ENCODE measurements around the gene CRYGB.

Gene CRYGB

DNA sequence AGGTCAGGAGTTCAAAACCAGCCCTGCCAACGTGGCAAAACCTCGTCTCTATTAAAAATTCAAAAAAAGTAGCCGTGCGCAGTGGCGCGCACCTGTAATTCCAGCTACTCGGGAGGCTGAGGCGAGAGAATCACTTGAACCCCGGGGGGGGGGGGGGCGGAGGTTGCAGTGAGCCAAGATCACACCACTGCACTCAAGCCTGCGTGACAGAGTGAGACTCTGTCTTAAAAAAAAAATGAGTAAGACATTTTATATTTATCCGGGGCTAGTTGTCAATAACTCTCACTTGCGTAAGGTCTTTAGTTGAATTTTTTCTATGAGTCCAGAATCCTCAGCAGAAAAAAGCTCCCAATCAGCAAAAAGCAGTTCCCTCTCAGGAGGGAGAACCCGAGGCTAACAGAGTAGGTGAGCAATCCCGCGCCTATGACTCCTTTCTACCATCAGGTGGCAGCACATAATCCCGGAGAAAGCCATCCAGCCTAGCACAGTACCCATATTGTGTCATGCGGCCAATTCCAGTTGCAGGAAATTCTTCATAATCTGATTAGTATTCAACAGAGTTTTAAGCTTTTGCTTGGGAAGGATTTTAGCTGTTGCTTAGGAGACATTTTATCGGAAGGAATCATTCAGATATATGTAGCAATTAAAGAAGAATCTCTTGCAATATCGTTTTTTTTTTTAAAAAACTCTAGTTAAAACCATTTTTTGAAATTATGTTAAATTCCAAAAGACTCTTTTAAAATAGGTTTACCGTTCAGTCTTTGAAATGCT lies 29.3 kb upstream of the CRYGB start:
- no peak overlapping the region for H3K27ac ChIP-seq (ENCODE audit: low read length)
- H4K20me1 ChIP-seq (ENCODE audit: insufficient read depth, low read length), result no peaks in the 10 kb centered on the region
- H3K9ac ChIP-seq (ENCODE audit: low read length), result no peak overlapping the region
- peaks cover 11% of the 10 kb centered on the region for H3K4me1 ChIP-seq (ENCODE audit: low read length)
- peak overlapping the region; percentile 40 for H3K4me2 ChIP-seq (ENCODE audit: low read length)
- H3K4me3 ChIP-seq (ENCODE audit: low read length), result no peak overlapping the region
- TF ChIP-seq, protein P1, sequence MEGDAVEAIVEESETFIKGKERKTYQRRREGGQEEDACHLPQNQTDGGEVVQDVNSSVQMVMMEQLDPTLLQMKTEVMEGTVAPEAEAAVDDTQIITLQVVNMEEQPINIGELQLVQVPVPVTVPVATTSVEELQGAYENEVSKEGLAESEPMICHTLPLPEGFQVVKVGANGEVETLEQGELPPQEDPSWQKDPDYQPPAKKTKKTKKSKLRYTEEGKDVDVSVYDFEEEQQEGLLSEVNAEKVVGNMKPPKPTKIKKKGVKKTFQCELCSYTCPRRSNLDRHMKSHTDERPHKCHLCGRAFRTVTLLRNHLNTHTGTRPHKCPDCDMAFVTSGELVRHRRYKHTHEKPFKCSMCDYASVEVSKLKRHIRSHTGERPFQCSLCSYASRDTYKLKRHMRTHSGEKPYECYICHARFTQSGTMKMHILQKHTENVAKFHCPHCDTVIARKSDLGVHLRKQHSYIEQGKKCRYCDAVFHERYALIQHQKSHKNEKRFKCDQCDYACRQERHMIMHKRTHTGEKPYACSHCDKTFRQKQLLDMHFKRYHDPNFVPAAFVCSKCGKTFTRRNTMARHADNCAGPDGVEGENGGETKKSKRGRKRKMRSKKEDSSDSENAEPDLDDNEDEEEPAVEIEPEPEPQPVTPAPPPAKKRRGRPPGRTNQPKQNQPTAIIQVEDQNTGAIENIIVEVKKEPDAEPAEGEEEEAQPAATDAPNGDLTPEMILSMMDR (IDR thresholded peaks at IDR 0.05; ENCODE audit: low read depth, low read length), result peak; percentile 86
- no peak for TF ChIP-seq EZH2phosphoT487 (IDR thresholded peaks at IDR 0.05; ENCODE audit: low read depth)
- peak overlapping the region; percentile 28; the same call in 1 of the 2 replicates for H2AFZ ChIP-seq (ENCODE audit: low read depth, low read length)
- H3K9me3 ChIP-seq (ENCODE audit: insufficient read depth, low read length), result no peaks in the 10 kb centered on the region
- no peaks in the 10 kb centered on the region for H3K79me2 ChIP-seq (ENCODE audit: low read length)
- peaks cover 1% of the 10 kb centered on the region for H3K27me3 ChIP-seq (ENCODE audit: low read depth, low read length)
- no peaks in the 10 kb centered on the region for H3K36me3 ChIP-seq (replicated peaks; ENCODE audit: low read depth, low read length)

DNA sequence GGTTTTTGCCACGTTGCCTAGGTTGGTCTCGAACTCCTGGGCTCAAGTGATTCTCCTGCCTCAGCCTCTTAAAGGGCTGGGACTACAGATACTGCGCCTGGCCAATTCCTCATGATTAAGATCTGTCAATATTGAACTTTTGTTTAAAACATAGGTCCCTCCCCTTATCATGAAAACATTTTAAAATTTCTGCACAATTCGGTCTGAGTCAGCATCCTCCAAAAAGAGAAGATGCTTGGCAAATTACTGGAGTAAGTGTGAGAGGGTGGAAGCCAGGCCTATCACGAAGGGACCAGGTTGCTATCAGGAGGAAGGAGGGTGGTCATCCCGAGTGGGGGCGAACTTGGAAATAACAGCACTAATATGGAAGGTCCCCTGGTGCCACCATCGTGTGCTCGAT lies 28.2 kb upstream of the CRYGB start:
- Histone ChIP-seq H3K79me2 (ENCODE audit: low read length) (no peaks in the 10 kb centered on the region), H3K27me3 (ENCODE audit: low read depth, low read length) (peaks cover 4% of the 10 kb centered on the region), H3K36me3 (replicated peaks; ENCODE audit: low read depth, low read length) (no peaks in the 10 kb centered on the region), H4K20me1 (ENCODE audit: insufficient read depth, low read length) (no peaks in the 10 kb centered on the region), H3K4me3 (ENCODE audit: low read length) (no peak overlapping the region), H3K9me3 (ENCODE audit: insufficient read depth, low read length) (no peaks in the 10 kb centered on the region), H3K4me2 (ENCODE audit: low read length) (no peak overlapping the region), H3K9ac (ENCODE audit: low read length) (no peak overlapping the region), H3K27ac (ENCODE audit: low read length) (no peak overlapping the region), H3K4me1 (ENCODE audit: low read length) (peaks cover 5% of the 10 kb centered on the region), H2AFZ (ENCODE audit: low read depth, low read length) (no peak overlapping the region)
- TF ChIP-seq, protein P1 (IDR thresholded peaks at IDR 0.05; ENCODE audit: low read depth, low read length), result no peak
- no peak for TF ChIP-seq EZH2phosphoT487 (IDR thresholded peaks at IDR 0.05; ENCODE audit: low read depth)

DNA sequence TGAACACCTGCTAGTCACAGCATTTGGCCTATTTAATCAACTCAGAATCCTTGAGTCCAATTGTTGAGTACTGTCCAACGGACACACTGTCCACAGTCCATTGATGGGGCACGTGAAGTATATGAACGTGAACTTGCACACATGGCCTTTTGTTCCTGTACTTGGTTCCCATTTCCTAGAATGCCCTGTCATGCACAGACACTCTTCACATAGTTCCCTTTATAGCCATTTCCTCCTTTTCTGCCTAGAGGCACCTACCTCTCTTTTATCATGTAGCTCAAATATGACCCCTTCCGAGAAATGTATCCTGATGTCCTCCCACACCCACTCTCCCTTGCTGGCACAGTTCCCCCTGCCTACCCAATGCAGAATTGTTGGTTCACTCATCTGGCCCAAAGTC lies 26.2 kb upstream of the CRYGB start:
- Histone ChIP-seq H3K79me2 (ENCODE audit: low read length) (no peaks in the 10 kb centered on the region), H3K9ac (ENCODE audit: low read length) (no peak overlapping the region), H3K36me3 (replicated peaks; ENCODE audit: low read depth, low read length) (no peaks in the 10 kb centered on the region), H2AFZ (ENCODE audit: low read depth, low read length) (no peak overlapping the region), H3K27ac (ENCODE audit: low read length) (no peak overlapping the region), H3K9me3 (ENCODE audit: insufficient read depth, low read length) (no peaks in the 10 kb centered on the region), H3K27me3 (ENCODE audit: low read depth, low read length) (peaks cover 4% of the 10 kb centered on the region), H3K4me2 (ENCODE audit: low read length) (no peak overlapping the region), H3K4me3 (ENCODE audit: low read length) (no peak overlapping the region), H4K20me1 (ENCODE audit: insufficient read depth, low read length) (no peaks in the 10 kb centered on the region), H3K4me1 (ENCODE audit: low read length) (peaks cover 4% of the 10 kb centered on the region; the same call in 1 of the 2 replicates)
- TF ChIP-seq, protein P1 (IDR thresholded peaks at IDR 0.05; ENCODE audit: low read depth, low read length), result no peak

DNA sequence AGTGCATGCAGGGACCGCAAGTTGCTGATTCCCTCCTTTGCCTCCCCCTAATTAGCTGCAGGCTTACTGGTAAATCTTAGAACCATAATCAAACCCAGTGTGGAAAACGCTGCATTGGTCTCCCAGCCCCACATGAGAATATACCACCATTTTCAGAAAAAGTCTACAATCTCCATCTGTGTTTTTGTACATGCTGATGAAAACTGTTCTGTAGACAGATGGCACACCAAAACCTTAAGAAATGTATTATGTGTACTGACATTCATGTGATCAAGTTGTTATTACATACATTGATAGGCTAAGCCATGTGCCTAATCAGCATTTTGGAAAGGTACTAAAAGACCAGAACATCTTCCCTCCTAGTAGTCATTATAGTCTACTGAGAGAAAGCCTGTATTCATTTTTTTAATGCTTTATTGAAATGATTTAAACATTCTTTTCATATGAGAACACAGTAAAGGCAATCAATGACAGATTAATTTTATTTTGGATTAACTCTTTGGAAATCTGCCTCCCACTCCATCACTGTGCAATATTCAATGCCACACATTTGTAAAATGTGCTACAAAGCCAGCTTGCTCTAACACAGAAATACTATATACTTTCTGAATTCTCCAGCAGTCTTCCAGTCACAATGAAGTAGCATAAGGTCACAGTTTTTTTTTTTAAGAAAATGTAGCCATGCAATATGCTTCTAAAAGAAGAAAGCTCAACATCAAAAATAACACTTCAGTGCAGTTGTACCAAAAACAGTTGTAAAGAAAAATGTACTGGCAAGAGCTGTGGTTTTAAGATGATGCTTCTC lies 19.2 kb upstream of the CRYGB start:
- H3K4me1 ChIP-seq (ENCODE audit: low read length), result no peaks in the 10 kb centered on the region
- no peaks in the 10 kb centered on the region for H3K9me3 ChIP-seq (ENCODE audit: insufficient read depth, low read length)
- no peak overlapping the region for H3K4me3 ChIP-seq (ENCODE audit: low read length)
- no peaks in the 10 kb centered on the region for H3K79me2 ChIP-seq (ENCODE audit: low read length)
- no peak for TF ChIP-seq EZH2phosphoT487 (IDR thresholded peaks at IDR 0.05; ENCODE audit: low read depth)
- TF ChIP-seq, protein P1 (IDR thresholded peaks at IDR 0.05; ENCODE audit: low read depth, low read length), result no peak
- H2AFZ ChIP-seq (ENCODE audit: low read depth, low read length), result no peak overlapping the region
- H3K4me2 ChIP-seq (ENCODE audit: low read length), result no peak overlapping the region
- H3K27me3 ChIP-seq (ENCODE audit: low read depth, low read length), result peaks cover 15% of the 10 kb centered on the region
- no peak overlapping the region for H3K9ac ChIP-seq (ENCODE audit: low read length)
- no peaks in the 10 kb centered on the region for H3K36me3 ChIP-seq (replicated peaks; ENCODE audit: low read depth, low read length)
- H4K20me1 ChIP-seq (ENCODE audit: insufficient read depth, low read length), result no peaks in the 10 kb centered on the region
- no peak overlapping the region for H3K27ac ChIP-seq (ENCODE audit: low read length)

Measured in OCI-LY3 (cell line).